IPS-18a (cell line): ENCODE results near the gene GPR183.

Experiments
- H3K27ac ChIP-seq: one replicate; pipeline ENCODE4 v1.5.1; 2013; ENCODE audit warnings: low read length
- H3K27me3 ChIP-seq: one replicate; pipeline ENCODE4 v1.6.1; 2013; ENCODE audit warnings: mild to moderate bottlenecking, low read length; ENCODE audit not compliant: control insufficient read depth, insufficient read depth
- H3K36me3 ChIP-seq: one replicate; pipeline ENCODE4 v1.6.1; 2013; ENCODE audit warnings: low read depth, low read length; ENCODE audit not compliant: control insufficient read depth
- H3K4me1 ChIP-seq: one replicate; pipeline ENCODE4 v1.6.1; 2013; ENCODE audit warnings: low read depth, low read length; ENCODE audit not compliant: control insufficient read depth
- H3K4me3 ChIP-seq: one replicate; pipeline ENCODE4 v1.5.1; 2013; ENCODE audit warnings: low read length
- H3K9ac ChIP-seq: one replicate; pipeline ENCODE4 v1.6.1; 2013; ENCODE audit warnings: mild to moderate bottlenecking, low read length, moderate library complexity
- H3K9me3 ChIP-seq: one replicate; pipeline ENCODE4 v1.6.1; 2013; ENCODE audit warnings: low read depth, low read length; ENCODE audit not compliant: control insufficient read depth

GPR183 gene, protein sequence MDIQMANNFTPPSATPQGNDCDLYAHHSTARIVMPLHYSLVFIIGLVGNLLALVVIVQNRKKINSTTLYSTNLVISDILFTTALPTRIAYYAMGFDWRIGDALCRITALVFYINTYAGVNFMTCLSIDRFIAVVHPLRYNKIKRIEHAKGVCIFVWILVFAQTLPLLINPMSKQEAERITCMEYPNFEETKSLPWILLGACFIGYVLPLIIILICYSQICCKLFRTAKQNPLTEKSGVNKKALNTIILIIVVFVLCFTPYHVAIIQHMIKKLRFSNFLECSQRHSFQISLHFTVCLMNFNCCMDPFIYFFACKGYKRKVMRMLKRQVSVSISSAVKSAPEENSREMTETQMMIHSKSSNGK

DNA sequence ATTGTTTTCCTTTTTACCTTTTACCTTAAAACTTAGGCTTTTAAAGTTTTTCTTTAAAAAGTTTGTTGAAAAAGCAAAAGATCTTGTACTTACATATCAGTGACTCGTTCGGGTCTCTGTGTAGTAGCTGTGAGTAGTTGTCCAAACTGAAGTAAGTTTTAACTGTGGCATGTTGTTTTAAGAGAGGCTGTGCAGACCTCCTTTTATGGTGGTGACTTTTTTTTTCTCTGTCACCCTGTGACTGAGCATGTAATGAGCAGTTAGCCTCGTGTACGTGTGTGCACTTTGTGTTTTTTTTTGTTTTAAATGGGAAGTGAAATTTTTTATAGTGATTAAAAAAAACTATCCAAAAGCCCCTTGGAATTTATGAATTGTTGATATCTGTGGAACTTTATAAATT lies at the start of gene GPR183:
TSS of gene GPR183 (minus strand) at position 153 of the 400 bp plus-strand sequence. CDS start 11,254 bp downstream, outside the sequence.
- Histone ChIP-seq H3K36me3 (no peaks in the 10 kb centered on the region), H3K4me3 (no peak within 1 kb of the TSS), H3K27me3 (no peaks in the 10 kb centered on the region), H3K4me1 (peaks cover 6% of the 10 kb centered on the region), H3K9me3 (no peaks in the 10 kb centered on the region), H3K27ac (no peak within 1 kb of the TSS), H3K9ac (no peak within 1 kb of the TSS)

DNA sequence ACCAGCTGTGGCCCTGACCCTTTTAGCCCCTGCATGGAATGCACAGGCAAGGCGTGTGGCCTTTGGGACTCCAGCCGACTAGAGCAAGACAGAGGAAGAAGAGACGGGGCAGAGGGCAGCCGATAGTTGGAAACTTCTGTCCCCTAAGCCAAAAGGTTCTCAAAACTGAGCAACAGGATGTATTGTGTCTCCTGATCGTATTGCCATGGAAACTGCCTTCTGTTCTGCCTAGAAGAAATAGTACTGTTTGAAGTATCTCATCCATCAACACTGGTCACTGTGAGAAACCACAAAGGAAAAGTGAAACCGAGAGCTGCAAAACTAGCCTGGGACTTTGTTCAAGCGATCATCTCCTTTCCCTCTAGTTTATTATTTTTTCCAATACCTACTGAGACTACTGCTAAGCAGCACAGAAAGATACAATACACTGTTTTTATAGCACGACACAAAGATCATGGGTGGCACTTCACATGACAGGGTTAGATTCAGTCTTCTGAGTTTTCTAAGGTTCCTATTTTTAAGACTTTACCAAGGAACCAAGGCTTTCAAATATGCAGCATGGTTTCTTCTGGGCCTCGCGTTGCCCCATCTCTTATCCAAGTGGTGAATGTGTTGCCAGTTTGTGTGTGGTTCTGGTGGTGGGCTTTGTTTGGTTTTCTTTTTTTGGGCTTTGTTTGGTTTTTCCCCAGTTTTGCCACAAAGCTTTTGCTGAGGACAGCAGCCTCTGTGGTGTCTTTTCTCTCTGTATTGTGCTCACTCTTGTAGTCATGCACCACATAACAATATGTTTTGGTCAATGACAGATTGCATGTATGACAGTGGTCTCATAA lies 49.3 kb upstream of the GPR183 start:
- peaks cover 13% of the 10 kb centered on the region for H3K36me3 ChIP-seq
- H3K9ac ChIP-seq, result no peak overlapping the region
- H3K27ac ChIP-seq, result no peak overlapping the region
- no peaks in the 10 kb centered on the region for H3K9me3 ChIP-seq
- no peaks in the 10 kb centered on the region for H3K27me3 ChIP-seq
- peaks cover 4% of the 10 kb centered on the region for H3K4me1 ChIP-seq
- H3K4me3 ChIP-seq, result no peak overlapping the region

DNA sequence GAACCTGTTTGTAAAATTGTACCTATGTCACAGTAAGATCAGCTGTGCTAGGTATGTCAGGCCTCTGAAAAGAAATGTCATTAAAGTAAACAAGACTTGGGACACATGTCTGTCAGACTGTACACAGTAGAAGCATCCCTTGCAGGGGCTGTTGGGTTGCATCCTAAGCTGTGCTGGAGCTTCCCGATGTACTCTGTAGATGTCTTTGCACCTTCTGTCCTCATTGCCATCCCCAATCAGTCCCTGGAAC lies 48.7 kb upstream of the GPR183 start:
- H3K9ac ChIP-seq, result no peak overlapping the region
- no peak overlapping the region for H3K4me3 ChIP-seq
- no peak overlapping the region for H3K27ac ChIP-seq
- peaks cover 4% of the 10 kb centered on the region for H3K4me1 ChIP-seq
- no peaks in the 10 kb centered on the region for H3K9me3 ChIP-seq
- no peaks in the 10 kb centered on the region for H3K27me3 ChIP-seq
- peaks cover 9% of the 10 kb centered on the region for H3K36me3 ChIP-seq

DNA sequence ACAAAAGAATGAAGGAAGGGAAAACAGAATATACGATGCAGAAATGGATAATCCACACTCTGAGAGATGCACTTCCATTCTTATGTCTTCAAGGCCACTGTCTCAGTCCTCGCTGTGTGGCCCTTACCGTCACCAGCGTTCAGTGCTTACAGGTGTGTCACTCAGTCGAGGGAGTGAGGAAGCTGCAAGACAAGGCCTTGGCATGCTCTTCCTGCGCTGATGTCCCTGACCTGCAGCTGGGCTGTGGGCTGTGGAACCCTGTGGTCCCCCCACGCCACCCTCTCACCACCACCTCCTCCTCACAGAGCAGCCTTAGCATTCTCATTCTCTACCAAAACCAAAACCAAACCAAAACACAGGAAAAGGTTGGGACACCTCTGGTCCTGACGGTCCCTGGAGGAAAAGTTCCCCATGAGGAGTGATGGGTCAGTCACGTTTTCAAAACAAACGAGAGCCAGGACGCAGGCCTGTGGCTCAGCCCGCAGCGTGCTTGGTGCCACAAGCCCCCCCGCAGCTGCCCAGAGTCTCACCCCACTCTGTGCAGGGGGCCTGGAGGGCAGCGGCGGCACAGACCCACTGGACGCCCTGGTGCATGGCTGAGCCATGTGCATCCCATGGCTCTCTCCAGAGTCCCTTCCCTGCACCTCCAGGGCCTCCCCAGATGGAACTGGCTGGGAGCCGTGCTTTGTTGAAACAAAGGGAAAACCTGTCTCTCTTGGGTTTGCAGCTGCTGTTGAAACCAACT lies 48.2 kb upstream of the GPR183 start:
- no peak overlapping the region for H3K9ac ChIP-seq
- H3K9me3 ChIP-seq, result no peaks in the 10 kb centered on the region
- no peak overlapping the region for H3K27ac ChIP-seq
- H3K36me3 ChIP-seq, result peaks cover 9% of the 10 kb centered on the region
- H3K4me3 ChIP-seq, result no peak overlapping the region
- peaks cover 4% of the 10 kb centered on the region for H3K4me1 ChIP-seq
- H3K27me3 ChIP-seq, result no peaks in the 10 kb centered on the region

DNA sequence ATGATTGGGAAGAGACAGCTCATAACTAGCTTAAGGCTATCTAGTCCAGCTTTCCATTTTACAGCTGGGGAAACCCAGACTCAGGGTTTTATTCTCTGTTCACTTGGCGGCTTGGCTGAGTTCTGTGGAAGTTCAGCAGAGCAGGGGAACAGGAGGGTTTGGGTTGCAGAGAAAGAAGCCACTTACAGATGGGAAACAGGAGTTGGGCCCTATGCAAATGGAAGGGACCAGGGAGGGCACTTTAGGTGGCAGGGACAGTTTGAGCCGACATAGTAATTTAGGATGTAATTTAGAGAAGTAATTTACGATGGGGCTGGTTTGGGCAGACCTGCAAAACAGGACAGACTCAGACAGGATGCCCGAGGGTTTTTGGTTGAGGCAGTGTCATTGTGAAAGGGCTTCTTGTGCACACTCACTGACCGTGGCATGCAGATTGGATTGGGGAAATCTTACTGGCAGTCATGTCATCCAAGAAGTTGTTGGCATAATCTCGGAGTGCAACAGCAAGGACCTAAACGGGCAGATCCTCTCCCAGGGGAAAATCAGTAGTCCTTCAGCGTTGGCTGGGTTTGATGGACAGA lies 47.3 kb upstream of the GPR183 start:
- Histone ChIP-seq H3K9me3 (no peaks in the 10 kb centered on the region), H3K27me3 (no peaks in the 10 kb centered on the region), H3K4me3 (no peak overlapping the region), H3K9ac (no peak overlapping the region), H3K4me1 (no peaks in the 10 kb centered on the region), H3K27ac (no peak overlapping the region), H3K36me3 (peaks cover 9% of the 10 kb centered on the region)

DNA sequence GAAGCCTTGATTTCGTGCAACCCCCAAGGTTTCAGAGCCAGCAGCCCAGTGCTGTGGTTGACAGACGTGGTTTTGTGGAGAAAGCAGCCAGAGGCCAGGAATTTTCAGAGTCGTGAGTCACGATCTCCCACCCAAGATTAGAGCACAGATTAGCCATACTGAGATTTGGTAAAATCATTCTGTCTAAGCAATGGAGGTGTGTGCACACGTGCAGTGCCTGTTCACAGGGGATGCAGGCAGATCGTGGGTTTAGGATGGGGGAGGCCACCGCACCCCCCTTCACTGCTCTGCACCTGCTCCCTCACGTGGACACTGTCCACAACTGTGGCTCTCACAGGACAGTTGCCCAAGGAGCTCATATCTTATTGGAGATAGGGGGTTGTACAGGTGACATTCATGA lies 46.6 kb upstream of the GPR183 start:
- Histone ChIP-seq H3K27ac (no peak overlapping the region), H3K9me3 (no peaks in the 10 kb centered on the region), H3K4me1 (no peaks in the 10 kb centered on the region), H3K4me3 (no peak overlapping the region), H3K36me3 (peaks cover 9% of the 10 kb centered on the region), H3K9ac (no peak overlapping the region), H3K27me3 (no peaks in the 10 kb centered on the region)

DNA sequence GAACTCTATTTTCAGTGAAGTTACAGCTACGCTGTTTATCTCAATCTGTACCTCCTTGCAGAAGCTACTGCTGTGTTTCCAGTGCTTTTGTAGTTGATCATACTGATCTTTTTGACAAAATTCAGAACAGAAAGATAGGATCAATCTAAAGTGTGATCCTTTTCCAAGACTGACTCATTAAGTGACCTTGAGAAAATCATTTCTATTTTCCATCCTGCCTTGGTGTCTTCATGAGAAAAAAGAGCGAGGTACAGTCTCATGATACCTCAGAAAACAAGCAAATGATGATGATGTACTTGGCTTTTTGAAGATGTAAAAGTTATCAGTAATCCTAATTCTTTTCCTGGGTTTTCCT lies 46.0 kb upstream of the GPR183 start:
- H3K9me3 ChIP-seq, result no peaks in the 10 kb centered on the region
- no peak overlapping the region for H3K27ac ChIP-seq
- no peak overlapping the region for H3K4me3 ChIP-seq
- no peaks in the 10 kb centered on the region for H3K4me1 ChIP-seq
- no peaks in the 10 kb centered on the region for H3K27me3 ChIP-seq
- peaks cover 9% of the 10 kb centered on the region for H3K36me3 ChIP-seq
- H3K9ac ChIP-seq, result no peak overlapping the region

DNA sequence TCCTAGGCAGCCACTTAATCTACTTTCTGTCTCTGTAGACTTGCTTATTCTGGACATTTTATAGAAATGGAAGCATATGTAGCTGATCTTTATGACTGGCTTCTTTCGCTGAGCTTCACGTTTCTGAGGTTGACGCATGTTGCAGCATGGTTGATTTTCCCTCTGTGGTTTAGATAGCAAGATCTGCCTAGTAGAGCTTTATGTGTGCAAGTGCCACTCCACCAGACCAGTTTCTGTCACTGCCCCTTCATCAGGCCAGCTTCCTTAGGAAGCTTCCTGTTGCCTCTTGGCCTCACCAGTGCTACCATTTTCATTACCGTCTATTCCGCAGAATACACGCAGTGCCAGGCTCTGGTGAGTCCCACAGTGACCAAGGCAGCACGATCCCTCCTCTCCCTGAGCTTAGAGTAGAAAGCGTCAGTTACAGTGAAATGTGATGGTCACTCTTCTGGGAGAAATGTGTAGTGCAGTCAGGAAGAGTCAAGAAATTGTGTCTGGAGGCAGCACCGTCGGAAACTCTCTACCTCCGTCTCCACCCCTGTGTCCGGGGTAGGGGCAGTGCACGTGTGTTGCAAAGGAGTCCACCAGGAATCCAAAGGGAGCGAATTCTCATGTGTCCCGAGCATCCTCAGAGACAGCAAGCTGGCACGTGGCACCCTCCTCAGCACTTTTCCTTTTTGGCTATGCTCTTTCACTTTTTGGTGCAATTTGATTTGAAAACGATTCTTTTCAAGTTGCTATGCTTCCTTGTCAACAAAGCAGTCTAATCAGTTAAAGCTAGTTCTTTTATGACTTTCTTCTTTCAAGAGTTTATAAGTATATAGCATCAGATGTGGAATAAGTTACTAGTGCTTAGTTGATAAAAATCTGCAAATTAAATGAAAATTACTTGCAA lies 45.4 kb upstream of the GPR183 start:
- Histone ChIP-seq H3K27me3 (no peaks in the 10 kb centered on the region), H3K4me1 (no peaks in the 10 kb centered on the region), H3K9me3 (no peaks in the 10 kb centered on the region), H3K4me3 (no peak overlapping the region), H3K27ac (no peak overlapping the region), H3K36me3 (peaks cover 14% of the 10 kb centered on the region), H3K9ac (no peak overlapping the region)

DNA sequence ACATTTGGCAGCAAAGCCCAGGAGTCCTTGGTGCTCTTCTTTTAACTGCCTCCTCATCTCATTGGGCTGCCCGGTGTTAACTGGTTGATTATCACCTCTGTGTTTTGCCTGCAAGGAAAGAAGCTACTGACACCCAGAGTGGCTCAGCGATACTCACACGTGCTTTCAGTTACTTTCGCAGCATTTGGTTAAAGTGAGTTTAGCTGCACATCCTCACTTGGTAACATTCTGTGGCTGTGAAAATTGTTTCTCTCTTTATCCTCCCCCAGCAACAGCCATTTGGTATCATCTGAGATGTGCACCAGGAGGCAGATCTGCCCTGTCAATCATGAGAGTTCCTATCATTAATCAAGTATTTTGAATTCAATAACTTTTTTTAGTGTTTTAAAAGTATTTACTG lies 44.6 kb upstream of the GPR183 start:
- Histone ChIP-seq H3K4me3 (no peak overlapping the region), H3K9me3 (no peaks in the 10 kb centered on the region), H3K27ac (no peak overlapping the region), H3K27me3 (no peaks in the 10 kb centered on the region), H3K36me3 (peaks cover 11% of the 10 kb centered on the region), H3K4me1 (no peaks in the 10 kb centered on the region), H3K9ac (no peak overlapping the region)

DNA sequence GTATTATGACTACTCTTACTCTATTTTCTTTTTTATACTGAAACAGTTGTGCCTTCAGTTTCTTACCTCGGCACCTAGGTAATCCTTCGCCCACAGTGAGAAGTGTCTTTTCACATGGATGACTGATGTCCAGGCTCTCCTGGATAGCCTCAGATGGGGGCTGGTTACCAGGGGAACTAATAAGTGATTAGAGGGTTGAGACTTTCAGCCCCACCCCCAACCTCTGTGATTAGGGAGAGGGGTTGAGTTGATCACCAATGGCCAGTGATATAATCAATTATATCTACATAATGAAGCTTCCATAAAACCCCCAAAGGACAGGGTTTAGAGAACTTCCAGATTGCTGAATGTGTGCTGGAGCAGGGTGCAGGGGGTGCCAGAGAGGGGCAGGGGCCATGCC lies 43.0 kb upstream of the GPR183 start:
- H3K9me3 ChIP-seq, result no peaks in the 10 kb centered on the region
- H3K27ac ChIP-seq, result no peak overlapping the region
- H3K27me3 ChIP-seq, result no peaks in the 10 kb centered on the region
- no peaks in the 10 kb centered on the region for H3K4me1 ChIP-seq
- H3K9ac ChIP-seq, result no peak overlapping the region
- peaks cover 8% of the 10 kb centered on the region for H3K36me3 ChIP-seq
- H3K4me3 ChIP-seq, result no peak overlapping the region
